NCI-H1436 (cell line): Measurements from ENCODE around the gene IFIH1.

Experiments used
- DNase-seq: peaks from one replicate; lab custom pipeline; 2025; lab: John Stamatoyannopoulos, UW

Gene IFIH1

DNA sequence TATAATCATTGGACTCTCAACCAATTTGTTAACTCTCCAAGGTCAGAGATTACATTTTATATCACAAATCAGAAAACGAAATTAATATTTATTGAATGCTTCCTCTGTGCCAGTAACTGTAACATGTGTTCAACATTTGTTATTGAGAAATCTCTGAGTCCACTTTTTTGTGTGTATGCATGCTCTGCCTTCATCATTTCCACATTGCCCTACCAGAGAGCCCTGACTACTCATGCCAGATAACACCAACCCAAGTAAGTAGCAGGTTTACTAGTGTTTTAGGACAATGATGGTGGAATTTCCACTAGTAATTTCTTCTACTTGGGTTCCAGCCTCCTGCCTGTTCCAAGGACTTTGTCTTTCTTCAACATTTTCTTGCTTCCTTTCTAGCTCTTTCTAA, 61.1 kb downstream of the IFIH1 start:
- DNase-seq, result no peak

DNA sequence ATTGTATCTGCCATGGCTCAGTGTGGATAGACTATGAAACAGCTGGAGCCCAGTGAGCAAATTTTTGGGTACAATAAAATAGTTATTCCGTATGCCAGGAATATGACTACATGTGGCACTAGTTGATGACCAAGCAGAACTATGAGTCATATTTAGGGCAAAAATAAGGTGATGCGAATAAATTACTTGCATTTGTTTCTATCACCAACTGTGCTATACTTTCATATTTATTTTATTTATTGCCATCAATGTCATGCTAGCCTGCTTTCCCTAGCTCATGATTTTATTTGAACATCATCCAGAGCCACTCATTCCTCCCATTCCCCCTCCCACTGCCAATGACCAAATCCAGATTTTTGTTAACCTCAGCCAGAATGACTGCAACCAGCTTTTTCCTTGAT, 61.9 kb downstream of the IFIH1 start:
- no peak for DNase-seq

DNA sequence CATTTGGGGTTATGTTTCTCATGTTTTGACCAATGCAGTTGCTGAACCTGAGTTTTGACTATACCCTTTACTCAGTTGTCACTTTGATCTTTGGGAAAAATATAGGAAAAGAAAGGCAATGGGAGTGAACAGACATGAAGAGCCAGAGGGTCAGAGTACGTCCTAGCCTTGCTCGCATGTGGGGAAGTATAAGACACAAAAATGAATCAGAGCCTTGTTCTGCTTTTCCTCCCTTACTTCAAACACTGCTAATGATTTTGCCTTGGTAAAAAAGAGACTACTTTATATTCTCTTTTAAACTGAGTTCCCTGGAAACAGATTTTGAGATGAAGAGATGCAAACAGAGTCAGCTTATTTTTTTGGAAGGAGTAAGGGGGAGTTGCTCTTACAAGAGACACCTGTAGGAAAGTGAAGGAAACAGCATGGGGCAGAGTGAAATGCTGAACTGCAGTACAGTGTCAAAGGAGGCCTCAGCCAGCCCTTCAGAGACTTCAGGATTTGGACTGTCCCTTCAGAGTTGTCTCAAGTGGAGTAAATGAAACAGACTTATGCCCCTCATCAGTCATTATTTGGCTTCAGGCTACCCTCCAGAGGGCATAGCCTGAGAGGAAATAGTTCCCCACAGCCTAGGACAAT, 64.1 kb downstream of the IFIH1 start:
- no peak for DNase-seq

DNA sequence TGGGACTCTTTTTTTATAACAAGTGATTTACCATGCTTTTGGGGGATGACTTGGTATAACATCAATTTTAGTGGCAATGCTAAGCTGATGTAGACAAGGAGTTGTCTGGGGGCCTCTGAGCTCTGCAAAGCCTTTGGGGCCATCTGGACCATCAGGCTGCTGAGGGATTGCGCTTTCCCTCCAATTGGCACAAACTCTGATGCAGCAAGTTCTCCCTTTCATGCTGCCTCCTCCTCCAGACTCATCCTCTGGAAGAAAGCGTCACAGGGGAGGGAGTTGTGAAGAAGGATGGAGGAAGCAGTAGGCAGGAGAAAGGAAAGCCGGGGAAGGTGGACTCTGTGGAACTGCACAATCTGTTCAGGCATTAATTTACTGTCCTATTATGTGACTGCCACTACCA, 65.0 kb downstream of the IFIH1 start:
- DNase-seq, result no peak

DNA sequence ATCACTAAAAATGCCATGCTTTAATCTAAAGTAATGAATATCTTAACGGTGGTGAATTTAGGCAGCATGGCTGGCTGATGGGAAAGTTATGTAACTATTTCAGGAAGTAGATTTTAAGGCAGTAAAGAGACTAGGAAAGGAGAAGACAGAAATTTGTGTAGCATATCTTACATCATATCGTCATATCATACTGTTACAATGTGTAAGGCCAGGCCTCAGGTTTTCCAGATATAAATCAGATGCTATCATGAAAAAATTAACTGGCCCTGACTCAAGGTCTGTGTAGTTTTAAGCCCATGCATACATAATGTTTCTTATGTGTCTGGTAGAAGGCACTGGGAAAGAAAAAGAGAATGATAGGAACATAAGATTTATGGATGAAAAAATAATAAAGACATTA, 66.3 kb downstream of the IFIH1 start:
- no peak for DNase-seq

DNA sequence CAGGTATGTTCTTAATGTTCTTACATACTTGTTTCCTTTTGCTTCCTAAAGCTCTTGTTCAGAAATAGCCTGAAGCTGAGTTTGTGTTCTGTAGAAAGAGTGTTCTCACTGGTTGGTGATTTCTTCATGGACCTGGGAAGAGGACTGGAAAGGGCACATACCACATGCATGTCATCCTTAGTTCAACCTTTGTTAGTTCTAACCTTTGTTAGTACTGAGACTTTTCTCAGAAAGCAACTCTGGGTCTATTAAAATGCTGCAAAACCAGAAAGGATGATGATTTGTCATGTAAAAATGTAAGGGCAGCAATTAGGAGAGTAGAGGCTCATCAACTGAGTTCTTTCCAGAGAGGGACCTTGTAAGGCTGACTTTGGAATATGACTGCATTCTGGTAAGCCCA, 72.7 kb downstream of the IFIH1 start:
- no peak for DNase-seq

DNA sequence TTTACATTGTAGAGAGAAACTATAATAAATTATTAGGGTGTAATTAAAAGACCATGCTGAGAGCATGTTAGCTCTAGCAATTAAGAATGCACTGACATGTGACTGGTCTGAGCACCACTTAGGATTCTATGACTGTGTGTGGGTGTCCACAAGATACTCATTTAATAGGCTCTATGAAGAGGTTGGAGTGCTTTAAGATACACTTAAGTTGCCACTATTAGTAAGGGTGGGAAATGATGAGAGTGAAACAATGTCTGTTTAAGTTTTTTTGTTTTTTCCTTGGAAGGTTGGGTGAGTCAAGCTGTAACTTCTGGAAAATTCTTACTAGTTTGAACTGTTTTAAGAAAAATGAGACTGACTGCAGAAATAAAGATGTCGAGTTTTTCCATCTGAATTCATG, 73.4 kb downstream of the IFIH1 start:
- DNase-seq, result no peak

DNA sequence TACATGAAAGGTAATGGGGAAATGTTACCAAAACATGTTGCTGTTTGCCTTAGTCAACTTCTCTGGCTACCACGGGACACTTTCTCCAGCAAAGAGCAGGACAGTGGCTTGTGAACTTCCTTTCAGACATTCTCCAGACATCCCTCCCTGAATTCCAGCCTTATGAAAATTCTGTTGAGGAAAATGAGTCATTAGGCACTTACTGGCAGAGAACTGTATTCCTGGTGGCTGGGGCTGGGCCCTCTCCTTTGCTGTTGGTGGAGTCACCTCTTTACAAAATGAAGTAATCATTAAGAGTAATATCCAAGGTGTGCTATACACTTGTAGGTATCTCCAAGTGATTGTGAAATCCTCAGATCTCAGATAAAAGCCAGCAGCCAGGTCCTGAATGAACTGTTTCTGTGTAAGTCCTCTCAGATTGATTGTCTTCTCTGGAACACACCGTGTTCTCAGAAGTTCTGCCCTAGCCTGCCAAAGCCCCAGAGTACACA, 73.9 kb downstream of the IFIH1 start:
- no peak for DNase-seq

DNA sequence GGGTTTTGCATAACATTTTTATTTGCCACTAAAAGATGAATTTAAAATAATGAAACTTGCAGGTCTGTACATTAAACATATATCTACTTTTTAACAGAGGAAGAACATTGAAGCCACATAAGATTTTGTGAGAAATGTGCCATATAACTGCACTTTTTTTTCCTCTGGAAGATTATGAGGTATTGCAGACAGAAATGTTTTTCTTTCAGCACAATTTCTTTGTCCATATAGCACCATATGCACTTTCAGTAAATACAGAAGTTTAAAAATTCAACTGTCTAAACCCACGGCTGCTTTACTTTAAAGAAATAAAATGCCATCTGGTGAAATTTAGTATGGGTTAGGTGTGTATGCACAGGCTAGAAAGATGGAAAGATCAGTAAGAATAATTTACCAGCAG, 74.8 kb downstream of the IFIH1 start:
- no peak for DNase-seq

DNA sequence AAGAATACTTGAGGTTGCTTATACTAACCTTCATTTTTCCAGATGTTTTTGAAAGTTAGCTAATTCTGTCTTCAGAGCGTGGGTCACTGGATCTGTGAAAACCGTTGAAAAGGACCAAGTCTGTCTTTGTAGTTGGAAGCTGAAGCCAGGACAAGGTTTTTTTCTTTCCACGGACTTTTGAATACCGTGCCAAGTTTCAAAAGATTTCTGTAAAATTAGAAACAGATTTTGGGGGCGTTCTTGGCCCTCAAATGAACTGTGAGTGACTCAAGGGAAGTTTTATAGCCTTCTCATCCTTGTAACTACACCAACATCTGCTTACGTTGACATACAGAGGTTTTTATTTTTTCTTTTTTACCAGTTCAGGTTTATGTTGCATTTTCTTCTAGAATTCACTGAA, 75.2 kb downstream of the IFIH1 start, which contains the start of gene FAP:
FAP (minus strand) TSS at position 152 of the 400 bp plus-strand sequence; CDS start at position 34, 118 bp downstream.
- DNase-seq, result no peak

DNA sequence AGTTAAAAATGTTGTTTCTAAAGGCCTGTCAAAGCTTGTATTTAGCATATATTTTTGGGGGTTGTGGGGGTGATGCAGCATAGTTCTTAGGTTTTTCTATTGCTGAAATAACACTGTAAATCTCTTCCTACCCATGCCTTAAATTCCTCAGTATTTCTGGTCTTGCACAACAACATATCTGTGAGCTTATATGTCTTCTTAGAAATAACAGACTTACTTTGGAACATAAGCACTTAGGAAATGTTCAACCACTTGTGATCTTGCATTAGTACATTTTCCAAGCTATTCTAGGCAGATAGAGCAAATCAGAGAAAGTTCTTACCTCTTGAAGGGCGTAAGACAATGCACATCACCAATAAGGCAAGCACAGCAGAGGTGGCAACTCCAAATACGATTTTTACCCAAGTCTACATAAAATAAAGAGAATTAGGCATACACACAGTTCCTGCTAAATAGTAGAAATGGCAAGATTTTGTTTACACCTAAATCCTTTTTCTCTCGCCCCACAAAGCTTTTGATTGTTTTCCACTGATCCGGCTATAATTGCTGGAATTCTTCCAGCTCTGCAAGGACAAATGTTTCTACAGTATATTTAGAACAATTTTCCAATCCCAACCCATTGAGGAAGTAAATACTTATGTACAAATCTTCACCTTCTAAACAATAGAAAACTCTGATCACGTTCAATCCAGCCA, 75.8 kb downstream of the IFIH1 start:
- DNase-seq, result no peak

DNA sequence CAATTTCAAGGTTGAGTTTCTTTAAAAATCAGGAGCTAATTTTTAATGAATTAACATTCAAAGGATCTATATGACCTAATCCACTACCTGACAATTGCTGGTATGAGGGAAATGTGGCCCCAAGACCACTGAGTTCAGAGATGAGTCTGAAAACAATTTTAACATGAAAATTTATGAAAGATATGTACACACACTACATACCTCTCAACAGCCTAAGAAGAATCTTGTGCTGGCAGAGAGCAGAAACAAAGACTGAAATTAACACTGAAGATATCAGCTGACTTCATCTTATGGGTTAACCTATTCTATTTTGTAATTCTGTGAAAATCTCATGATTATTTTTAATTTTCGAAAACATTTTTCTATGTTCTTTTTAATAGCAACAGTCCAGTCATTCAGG, 76.9 kb downstream of the IFIH1 start:
- no peak for DNase-seq

DNA sequence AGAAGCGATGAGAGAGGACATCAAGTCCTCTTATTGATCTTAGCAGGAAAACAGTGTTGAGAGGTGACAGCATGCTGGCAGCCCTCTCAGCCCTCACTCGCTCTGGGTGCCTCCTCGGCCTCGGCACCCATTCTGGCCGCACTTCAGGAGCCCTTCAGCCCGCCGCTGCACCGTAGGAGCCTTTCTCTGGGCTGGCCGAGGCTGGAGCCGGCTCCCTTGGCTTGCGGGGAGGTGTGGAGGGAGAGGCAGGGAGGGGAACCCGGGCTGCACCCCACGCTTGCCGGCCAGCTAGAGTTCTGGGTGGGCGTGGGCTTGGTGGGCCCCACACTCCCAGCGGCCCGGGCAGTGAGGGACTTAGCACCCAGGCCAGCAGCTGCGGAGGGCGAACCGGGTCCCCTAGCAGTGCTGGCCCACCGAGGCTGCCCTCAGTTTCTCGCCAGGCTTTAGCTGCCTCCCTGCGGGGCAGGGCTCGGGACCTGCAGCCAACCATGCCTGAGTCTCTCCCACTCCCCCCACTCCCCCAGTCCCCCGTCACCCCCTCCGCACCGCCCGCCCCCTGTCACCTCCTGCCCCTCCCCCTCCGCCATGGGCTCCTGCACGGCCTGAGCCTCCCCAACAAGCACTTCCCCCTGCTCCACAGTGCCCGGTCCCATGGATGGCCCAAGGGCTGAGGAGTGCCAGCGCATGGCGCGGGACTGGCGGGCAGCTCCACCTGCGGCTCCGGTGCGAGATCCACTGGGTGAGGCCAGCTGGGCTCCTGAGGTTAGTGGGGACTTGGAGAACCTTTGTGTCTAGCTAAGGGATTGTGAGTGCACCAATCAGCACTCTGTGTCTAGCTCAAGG, 83.6 kb downstream of the IFIH1 start:
- no peak for DNase-seq

DNA sequence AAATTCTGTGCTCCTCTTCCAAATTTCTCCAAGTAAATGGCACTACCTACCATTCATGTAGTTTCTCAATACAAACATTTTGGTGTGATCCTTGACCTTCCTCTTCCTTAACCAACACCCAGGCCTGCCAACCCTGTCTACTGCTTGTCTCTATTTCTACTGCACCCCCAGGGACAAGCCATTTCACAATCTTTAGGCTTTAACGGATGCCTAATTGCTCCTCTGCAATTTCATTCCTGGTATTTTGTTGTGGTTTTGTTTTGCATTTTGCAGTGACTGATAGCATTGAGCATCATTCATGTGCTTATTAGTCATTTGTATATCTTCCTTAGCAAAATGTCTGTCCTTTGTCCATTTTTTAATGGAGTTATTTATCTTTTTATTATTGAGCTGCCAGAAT, 85.3 kb downstream of the IFIH1 start:
- no peak for DNase-seq

DNA sequence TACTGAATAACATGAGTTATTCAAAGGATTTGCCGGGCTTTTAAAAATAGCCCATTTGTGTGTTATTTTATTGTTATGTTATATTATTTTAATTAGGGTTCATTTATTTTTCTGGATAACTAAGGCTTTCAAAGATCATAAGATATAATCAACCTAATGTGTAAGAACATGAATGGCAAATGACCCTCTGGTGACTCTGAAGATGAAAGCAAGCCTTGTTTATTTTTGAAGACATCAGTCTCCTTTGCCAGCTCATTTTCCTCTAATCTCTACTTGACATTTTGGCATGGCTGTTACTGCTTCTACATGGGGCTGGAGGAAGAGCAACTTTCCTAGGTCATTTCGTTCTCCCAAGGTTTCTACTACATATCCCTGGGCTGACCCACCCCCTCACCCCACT, 85.8 kb downstream of the IFIH1 start:
- DNase-seq, result no peak

DNA sequence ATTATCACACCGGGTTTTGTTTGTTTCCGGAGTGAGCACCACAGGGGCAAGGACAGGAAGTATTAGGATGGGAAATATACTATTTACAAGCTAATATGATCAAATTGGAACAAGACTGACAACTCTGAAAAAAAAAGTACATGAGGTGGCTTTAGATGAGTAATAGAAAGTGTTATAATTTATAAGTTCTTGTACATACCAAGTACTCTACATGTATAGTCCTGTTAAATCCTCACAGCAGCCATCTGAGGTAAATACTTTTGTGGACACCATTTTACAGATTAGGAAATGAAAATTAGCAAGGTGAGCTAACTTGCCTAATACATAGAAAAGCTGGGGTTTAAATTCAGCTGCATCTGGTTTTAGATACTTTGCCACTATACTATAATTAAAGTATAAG, 86.5 kb downstream of the IFIH1 start:
- no peak for DNase-seq

DNA sequence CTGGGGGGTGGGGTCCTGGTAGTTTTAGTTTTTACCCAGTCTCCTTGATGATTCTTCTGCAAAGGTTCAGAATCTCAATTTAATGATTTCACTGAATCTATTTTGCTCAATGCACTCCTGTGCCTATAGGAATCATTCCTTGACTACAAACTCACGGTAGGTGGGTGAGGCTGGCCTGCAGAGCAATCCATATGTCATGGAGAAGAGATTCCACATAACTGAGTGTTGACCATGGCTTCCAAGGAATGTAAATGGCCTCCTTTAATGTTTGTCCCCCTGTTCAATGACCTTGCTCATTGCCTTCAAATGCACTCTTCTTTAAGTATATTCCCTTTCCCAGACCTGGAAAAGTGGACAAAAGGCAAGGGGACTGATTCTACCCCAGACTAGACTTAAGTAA, 87.7 kb downstream of the IFIH1 start:
- DNase-seq, result no peak

DNA sequence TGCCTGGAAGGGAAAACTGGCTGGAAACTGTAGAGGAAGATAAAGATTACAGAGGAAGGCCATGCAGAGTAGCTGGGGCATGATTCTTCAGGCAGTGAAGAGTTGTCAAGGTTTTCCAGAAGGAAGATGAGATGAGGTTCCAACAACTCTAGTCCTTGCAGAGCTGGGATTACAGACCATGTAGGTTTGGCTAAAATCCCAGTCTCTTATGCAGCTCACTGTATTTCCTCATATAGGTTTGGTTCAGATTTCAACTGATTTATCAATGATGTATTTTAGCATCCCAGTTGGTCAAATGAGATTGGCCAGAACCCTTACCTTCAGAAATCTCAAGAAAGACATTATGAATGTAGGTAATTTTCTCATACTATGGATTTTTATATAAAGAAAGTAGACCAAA, 91.6 kb downstream of the IFIH1 start:
- no peak for DNase-seq

DNA sequence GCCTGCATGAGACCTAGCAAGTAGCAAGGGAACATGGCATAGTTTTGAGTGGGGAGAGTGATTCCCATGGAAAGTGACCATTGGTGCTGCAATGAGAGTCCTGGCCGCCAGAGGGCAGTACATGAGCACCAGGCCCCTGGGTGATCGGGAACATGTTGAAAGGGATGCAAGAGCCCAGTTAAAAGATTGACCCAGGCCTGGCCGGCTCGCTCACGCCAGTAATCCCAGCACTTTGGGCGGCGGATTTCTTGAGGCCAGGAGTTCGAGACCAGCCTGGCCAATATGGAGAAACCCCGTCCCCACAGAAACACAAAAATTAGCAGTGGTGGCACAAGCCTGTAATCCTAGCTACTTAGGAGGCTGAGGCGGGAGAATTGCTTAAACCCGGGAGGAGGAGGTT, 97.4 kb downstream of the IFIH1 start:
- DNase-seq, result no peak

DNA sequence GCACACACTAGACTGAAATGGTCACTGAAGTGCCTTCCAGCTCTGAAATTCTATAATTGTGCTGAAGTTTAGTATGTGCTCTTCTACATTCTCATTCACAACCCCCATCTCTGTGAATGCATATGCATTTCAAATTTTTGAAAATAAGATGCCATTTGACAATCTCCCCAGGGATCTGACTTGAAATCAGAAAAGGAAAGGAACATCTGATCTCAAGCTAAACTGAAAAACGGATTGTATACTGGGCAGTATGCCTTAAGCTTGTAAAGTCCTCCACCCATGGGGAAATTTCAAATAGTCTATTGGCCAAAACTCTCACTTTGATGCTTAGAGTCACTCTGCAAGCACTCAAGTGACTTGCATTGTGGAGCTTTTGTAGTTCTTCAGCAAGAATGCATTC, 98.1 kb downstream of the IFIH1 start:
- no peak for DNase-seq

DNA sequence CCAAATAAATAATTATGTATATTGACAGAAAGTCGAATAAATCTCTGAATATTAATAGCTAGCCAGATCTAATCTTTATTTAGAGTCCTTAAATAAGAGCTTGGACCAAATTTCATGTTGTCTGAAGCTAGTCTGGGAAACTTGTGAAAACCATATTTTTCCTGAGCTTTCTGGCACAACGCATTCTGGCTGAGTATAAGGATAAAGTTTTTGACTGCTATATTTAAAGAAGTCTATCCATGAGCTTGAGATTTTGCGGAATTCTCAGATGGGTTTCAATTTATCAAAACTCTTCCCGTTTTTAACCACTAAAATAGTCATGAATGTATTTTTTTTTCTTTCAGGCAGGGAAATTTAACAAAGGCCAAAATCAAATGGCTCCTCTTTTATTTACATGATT, 99.1 kb downstream of the IFIH1 start:
- no peak for DNase-seq

DNA sequence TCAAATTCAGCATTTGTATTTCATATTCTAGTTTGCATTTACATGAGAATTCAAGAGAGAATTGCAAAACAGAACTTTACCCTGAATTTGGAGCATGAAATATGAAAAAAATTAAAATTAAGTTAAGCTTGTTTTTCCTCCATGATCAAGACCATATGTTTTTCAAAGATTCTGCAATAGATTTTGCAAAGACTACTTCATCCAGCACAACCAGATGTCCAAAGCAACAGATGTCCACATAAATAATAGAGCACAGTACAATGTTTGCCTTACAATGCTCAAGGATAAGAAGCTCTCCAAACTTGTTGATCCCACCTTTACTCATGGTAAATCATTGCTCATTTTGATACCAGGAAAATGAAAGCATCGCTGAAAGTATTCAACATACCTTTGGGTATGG, 100.9 kb downstream of the IFIH1 start:
- no peak for DNase-seq
